Transverse colon (tissue), 4 donors: ENCODE results near the gene MYO1B. TPM values are rescaled to one million over a fixed set of nuclear protein-coding genes. Genes with fewer than 3 reads are reported as not detected.

Experiments used
- DNase-seq: peaks from one replicate; pipeline ENCODE4 v3.0.0-alpha.2; 2019
- H3K27ac ChIP-seq, 4 donors: fragments of 200-600 bp; sonication (generic); 2 replicates each; pipeline ENCODE4 v1.5.1; 2016 to 2018; ENCODE audit warnings: inconsistent platforms in 4 of 4
- H3K27me3 ChIP-seq: fragments of 200-600 bp; sonication (generic); 2 replicates; pipeline ENCODE4 v1.5.1; 2017; ENCODE audit warnings: inconsistent platforms
- H3K36me3 ChIP-seq, 4 donors: fragments of 200-600 bp; sonication (generic); 2 replicates each; pipeline ENCODE4 v1.5.1; 2017 to 2019; ENCODE audit warnings: inconsistent platforms in 4 of 4
- H3K4me1 ChIP-seq, 4 donors: fragments of 200-600 bp; sonication (generic); 2 replicates each; pipeline ENCODE4 v1.5.1; 2017 to 2020; ENCODE audit warnings: inconsistent platforms in 4 of 4
- H3K4me3 ChIP-seq, 4 donors: fragments of 200-600 bp; sonication (generic); 1 replicate in 1 of 4; 2 replicates in 3 of 4; pipeline versions ENCODE4 v1.5.1 to v1.6.1; 2017 to 2019; ENCODE audit warnings: inconsistent platforms in 4 of 4
- H3K9me3 ChIP-seq, 2 donors: fragments of 200-600 bp; sonication (generic); 2 replicates each; pipeline ENCODE4 v1.5.1; 2017 to 2019; ENCODE audit warnings: inconsistent platforms in 2 of 2
- CTCF ChIP-seq, 5 experiments: fragments of 200-600 bp in 3 of 5; fragments of 450-650 bp in 2 of 5; sonication (generic) in 3 of 5; IDR thresholded peaks; 1 replicate in 2 of 5; 2 replicates in 3 of 5; pipeline ENCODE4 v1.5.1; 2016 to 2017; ENCODE audit warnings: antibody characterized with exemption in 5 of 5, inconsistent platforms in 3 of 5, mild to moderate bottlenecking in 2 of 5, moderate library complexity in 1 of 5
- EP300 ChIP-seq: sonication (generic); formaldehyde crosslinking; IDR thresholded peaks from one replicate; pipeline ENCODE4 v1.6.1; 2017; ENCODE audit warnings: antibody characterized with exemption, low read depth
- POLR2A ChIP-seq: fragments of 450-650 bp; IDR thresholded peaks from one replicate; pipeline ENCODE4 v1.6.1; 2016; ENCODE audit warnings: antibody characterized with exemption, mild to moderate bottlenecking, moderate library complexity
- POLR2AphosphoS5 ChIP-seq, 3 donors: sonication (generic); formaldehyde crosslinking; IDR thresholded peaks; one replicate each; pipeline ENCODE4 v1.6.1; 2016; ENCODE audit warnings: antibody characterized with exemption in 3 of 3
- WGBS, 2 donors: methylation state at CpG; one replicate each; pipeline ENCODE4 v1.1.5; 2018; ENCODE audit warnings: low coverage in 1 of 2; 5-methylcytosine and 5-hydroxymethylcytosine counted together
- in situ Hi-C, 4 donors: fragments of 200-750 bp; cut with MboI; loops; one replicate each; pipeline versions ENCODE4 v1.15.0 to v1.15.1; 2017; ENCODE audit warnings: low sequenced_read_pairs in 3 of 4, low pct_ligation_motif_present in 1 of 4, low pct_unique_long_range_greater_than_20kb in 1 of 4
- intact Hi-C: fragments of 100-400 bp; cut with DNase I; formaldehyde crosslinking; loops from one replicate; pipeline ENCODE4 v1.15.1; 2023; ENCODE audit warnings: low total_unique reads
- total RNA-seq, 4 donors: library from RNA; depleted of rRNA; stranded (reverse); fragments of >200 nt; gene quantifications; one replicate each; pipeline ENCODE4 v1.1.0, GENCODE V29; 2016

Gene MYO1B
- total RNA-seq, 4 donors from 2014 or later: 17.9 to 37.0 (median 35.0) TPM

DNA sequence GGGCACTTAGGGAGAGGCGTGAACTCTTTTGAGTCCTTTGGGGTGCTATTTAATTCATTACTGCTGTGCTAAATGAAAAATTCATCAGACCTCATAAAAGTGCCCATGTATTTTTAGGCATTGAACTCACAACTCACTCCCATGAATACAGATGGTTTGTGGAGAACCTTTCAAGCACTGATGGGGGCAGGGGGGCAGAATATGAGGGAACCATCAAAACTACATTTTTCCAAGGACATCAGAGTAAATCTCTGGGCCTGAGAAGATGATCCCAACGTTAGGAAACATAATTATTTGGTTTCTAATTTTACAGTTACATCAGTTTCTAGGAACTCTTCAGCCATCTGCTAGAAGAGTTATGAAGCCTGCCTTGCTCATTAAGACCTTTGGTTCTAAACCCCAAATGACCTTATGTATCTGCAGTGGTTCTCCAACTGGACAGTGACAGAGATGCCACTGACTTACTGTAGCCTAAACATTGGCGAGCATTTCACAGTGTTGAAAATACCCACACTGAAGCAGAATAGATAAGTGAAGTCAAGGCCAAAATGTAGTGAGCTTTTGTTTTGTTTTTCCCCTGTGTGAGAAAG, 90.8 kb downstream of the MYO1B start:
- H3K36me3 ChIP-seq: peaks cover 0 to 2% (median 0%) of the 10 kb centered on the region in 4 donors
- no peaks in the 10 kb centered on the region for H3K9me3 ChIP-seq
- no peaks in the 10 kb centered on the region for H3K27me3 ChIP-seq
- no peaks in the 10 kb centered on the region for H3K4me1 ChIP-seq
- no peak overlapping the region for H3K27ac ChIP-seq
- H3K4me3 ChIP-seq: no peak overlapping the region
- TF ChIP-seq POLR2A (no peak), POLR2AphosphoS5 (IDR thresholded peaks at IDR 0.05) (no peak), CTCF (IDR thresholded peaks at IDR 0.05) (no peak)
- in situ Hi-C loops: no loop called here
- 79 to 100% methylated on average over 2 to 3 of the region's 3 CpGs for WGBS, 2 donors
- intact Hi-C loops: no loop called here
- no peak for DNase-seq

GRCh38 chr2:191341436-191341835, 96.2 kb downstream of the MYO1B start:
- 36% methylated on average over 3 of the region's 3 CpGs for WGBS, 2 donors

DNA sequence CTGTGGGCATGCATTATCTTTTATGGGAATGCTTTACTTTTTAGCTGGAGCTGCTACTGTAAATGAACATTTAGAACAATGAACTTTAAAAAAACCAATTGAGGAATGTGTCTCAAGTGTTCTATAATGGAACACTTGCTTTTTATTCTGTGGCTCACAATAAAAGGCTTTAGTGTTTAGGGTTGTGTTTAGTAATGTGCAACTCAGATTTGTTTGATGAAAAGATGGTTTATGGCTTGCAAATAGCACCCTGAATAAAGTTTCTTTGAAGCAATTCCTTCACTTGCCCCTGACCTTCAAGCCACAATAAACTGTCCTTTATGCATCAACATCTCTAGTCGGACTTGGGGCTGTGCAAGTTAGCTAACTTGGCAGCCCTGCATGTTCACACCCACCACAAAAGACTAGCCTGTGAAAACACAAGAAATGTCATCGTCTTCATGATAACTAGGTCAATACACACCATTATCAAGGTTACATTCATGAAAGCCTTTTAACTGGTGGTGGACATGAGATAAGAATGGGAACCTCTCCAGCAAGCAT, 98.7 kb downstream of the MYO1B start:
- no peak for DNase-seq
- H3K27ac ChIP-seq: peak overlapping the region in 2 of 4 donors; percentile 33 to 42
- in situ Hi-C loops (no loop called here), intact Hi-C loops (no loop called here)
- 21 to 28% methylated on average over 2 of the region's 2 CpGs for whole genome bisulfite sequencing, 2 donors
- TF ChIP-seq EP300 (no peak), POLR2AphosphoS5 (IDR thresholded peaks at IDR 0.05) (peak in 1 of 3 donors; percentile 27), CTCF (IDR thresholded peaks at IDR 0.05) (no peak), POLR2A (no peak)
- H3K27me3 ChIP-seq: no peaks in the 10 kb centered on the region
- peaks cover 0 to 17% (median 9%) of the 10 kb centered on the region in 4 donors for H3K4me1 ChIP-seq
- no peak overlapping the region for H3K4me3 ChIP-seq
- no peaks in the 10 kb centered on the region for H3K9me3 ChIP-seq
- no peaks in the 10 kb centered on the region for H3K36me3 ChIP-seq

More at GRCh38 chr2:191341436-191341835, 96.2 kb downstream of the MYO1B start:
- no peak for DNase-seq
- TF ChIP-seq CTCF (IDR thresholded peaks at IDR 0.05): no peak
- no peak for TF ChIP-seq POLR2AphosphoS5 (IDR thresholded peaks at IDR 0.05)
- H3K27me3 ChIP-seq: no peaks in the 10 kb centered on the region
- intact Hi-C loops (no loop called here), in situ Hi-C loops (no loop called here)
- H3K4me1 ChIP-seq: peaks cover 0 to 17% (median 9%) of the 10 kb centered on the region in 4 donors
- H3K36me3 ChIP-seq: no peaks in the 10 kb centered on the region
- no peak overlapping the region for H3K4me3 ChIP-seq
- H3K9me3 ChIP-seq: no peaks in the 10 kb centered on the region
- H3K27ac ChIP-seq: no peak overlapping the region

DNA sequence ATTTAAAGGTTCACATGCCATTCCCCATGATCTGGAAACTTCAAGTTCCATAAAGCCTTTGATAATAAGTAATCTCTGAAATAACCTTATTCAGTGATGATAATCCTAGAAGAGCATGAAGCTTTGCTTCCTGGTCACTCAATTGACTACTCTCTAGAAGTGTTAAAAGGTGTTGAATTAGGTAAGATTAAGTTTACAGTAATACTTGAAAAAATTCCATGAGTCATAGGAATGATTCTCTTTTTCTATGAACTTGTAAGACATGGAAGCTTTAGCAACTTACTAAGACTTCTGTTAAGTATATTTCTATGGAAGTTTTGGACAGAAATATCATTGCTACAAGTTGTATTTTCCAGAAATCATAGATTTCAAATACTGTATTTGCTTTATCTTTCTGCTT, 100.6 kb downstream of the MYO1B start:
- no peak overlapping the region for H3K27ac ChIP-seq
- H3K27me3 ChIP-seq: no peaks in the 10 kb centered on the region
- peaks cover 0 to 17% (median 9%) of the 10 kb centered on the region in 4 donors for H3K4me1 ChIP-seq
- H3K4me3 ChIP-seq: no peak overlapping the region
- no peak for TF ChIP-seq EP300
- TF ChIP-seq CTCF (IDR thresholded peaks at IDR 0.05): no peak
- TF ChIP-seq POLR2A: no peak
- no peak for TF ChIP-seq POLR2AphosphoS5 (IDR thresholded peaks at IDR 0.05)
- H3K9me3 ChIP-seq: no peaks in the 10 kb centered on the region
- intact Hi-C loops: no loop called here
- no peaks in the 10 kb centered on the region for H3K36me3 ChIP-seq
- no peak for DNase-seq
- in situ Hi-C loops: no loop called here
